Colon (tissue), 2 donors: ENCODE results near the gene LHPP.

Source experiments
- FAIRE-seq: peaks from 2 replicates; lab custom pipeline; 2012; peaks lifted over from hg19 to GRCh38; lab: Jason Lieb, UNC
- donor health status: control.
- donor health status: control.

LHPP gene

DNA sequence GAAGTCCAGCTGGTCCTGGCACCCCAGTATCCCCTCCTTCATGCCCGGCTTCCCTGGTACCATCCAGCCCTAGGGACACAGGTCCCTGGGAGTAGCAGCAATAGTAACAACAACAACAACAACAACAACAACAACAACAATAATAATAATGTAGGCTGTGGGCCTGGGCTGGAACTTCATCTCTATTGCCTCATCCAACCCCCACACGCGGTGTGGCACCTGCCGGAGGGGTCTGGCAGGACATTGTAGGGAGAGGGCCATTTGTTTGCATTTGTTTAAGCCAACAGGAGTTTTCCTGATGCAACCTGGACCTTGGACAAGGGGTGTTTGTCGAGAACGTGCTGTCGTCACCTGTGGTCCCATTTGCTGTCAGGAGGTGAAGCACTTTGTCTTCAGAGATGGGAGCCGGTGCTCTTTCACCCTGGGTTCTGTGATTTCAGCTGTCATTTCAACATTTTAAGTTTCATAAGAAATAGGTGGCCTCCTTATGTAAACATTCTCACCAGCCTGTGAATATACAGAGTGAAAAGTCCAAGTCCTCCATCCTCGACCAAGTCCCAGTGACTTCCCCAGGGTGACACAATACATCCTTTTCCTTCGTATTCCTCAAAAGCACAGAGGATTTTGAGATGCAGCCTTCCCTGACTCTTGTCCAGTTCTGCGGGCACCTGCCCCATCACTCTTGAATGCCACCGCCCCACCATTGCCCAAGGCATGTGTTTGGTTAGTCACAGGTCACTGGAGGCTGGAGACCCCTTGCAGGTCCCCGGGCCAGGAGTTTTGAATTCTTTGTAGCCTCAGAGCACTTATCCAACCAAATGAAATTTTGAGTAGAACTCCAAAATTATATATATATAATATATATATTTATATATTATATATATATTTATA, 9.2 kb downstream of the LHPP start:
- FAIRE-seq = no peak

GRCh38 chr10:124472071-124472470, 10.4 kb downstream of the LHPP start:
- no peak for FAIRE-seq

DNA sequence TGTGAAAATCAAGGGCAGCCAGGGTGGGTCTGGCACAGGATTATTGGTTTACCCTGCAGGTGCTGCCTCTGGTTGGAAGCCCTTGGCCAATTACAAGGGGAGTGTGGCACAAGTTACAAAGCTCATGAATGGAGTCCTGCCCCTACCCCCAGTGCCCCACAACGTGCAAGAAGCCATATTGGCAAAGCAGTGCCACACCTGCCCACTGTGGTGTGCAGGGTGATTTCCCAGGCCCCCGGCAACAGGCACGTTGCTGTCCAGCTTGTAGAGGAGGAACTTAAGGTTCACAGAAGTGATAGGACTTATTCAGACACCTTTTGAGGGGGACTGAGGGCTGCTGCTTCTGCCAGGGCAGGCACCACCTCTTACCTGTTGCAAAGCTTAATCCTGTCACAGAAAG, 11.4 kb downstream of the LHPP start:
- no peak for FAIRE-seq

- no peak for FAIRE-seq
Observed at GRCh38 chr10:124474514-124475070, 13.0 kb downstream of the LHPP start.

- FAIRE-seq = no peak
Observed at GRCh38 chr10:124476043-124476725, 14.6 kb downstream of the LHPP start.

- FAIRE-seq = no peak
Observed at GRCh38 chr10:124477614-124478363, 16.2 kb downstream of the LHPP start.

- no peak for FAIRE-seq
Observed at GRCh38 chr10:124478515-124478914, 16.9 kb downstream of the LHPP start.

GRCh38 chr10:124480860-124481259, 19.2 kb downstream of the LHPP start:
- FAIRE-seq = no peak

DNA sequence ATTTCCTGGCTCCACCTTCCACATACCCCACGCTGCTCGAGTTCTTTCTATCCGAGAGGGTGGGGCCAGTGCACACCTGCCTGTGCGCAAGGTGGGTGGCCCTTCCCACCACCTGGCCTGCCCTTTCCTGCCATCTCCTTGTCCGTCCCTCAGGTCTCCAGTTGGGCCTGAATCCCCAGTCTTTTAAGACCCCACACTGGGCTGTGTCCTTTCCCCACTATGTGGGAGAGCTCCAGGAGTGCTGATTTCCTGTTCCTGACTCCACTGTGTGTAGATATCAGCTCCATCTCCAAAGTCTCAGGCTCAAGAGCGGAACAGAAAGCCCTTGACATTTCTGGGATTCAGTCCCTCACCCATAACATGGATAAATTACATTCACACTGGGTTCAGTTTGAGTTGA, 20.1 kb downstream of the LHPP start:
- FAIRE-seq = no peak

DNA sequence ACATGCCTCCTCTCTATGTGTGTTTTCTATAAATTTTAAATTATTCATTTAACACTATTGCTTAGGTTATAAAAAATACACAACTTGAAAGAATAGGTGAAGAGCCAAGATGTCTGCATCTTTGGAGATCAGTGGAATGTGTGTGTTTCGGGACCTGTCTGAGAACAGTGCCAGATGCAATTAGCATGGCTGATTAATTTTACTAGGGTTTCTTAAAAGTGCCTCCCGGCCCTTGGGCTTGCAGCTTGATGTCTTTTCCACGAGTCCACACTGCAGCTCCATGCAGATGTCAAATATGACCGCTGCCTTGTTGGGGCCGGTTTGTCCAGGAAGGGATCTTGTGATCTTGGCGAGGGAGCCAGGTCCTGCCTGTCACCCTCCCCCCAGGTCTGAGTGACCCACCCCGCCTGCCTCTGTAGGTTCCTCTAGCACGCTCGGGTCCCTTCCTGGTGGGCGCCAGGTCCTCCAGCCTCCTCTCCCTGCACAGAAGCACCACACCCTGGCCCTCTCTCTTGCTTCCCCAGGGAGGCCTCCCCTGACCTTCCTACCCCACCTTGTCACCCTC, 20.7 kb downstream of the LHPP start:
- no peak for FAIRE-seq

DNA sequence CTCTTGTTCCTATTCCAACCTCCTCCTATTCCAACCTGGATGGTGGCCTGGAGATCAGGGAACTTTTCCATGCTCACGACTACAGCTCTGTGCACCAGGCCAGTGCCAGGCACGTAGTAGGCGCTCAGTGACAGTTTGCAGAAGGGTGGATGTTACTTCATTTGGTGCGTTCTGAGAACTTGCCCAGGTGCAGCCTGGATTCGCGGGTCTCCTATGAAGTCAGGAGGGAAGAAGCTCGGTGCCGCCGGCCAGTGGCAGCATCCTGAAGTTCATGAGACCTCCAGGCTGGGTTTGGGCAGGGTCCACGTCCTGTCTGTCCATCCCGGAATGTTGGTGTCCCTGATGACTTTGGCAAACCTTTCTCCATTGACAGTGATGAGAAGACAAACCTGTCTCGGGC, 21.3 kb downstream of the LHPP start:
- FAIRE-seq = no peak

- no peak for FAIRE-seq
Observed at GRCh38 chr10:124484031-124484430, 22.4 kb downstream of the LHPP start.

DNA sequence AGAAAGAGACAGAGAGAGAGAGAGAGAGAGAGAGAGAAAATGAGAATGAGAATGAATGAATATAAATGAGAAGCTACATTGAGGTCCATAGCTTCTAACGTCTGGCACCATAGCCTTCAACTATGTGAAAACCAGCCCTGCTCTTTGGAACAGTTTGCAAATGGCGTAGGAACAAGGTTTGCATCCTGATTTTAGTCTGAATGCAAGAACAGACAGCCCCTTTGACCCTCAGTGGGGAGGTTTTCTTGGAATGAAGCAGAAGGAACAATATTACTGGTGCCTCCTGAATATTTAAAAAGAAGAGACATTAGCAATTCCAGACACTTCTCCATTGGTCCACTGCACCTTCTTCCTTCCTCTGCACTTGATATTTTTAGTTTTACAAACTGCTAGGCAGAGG, 23.0 kb downstream of the LHPP start:
- no peak for FAIRE-seq

DNA sequence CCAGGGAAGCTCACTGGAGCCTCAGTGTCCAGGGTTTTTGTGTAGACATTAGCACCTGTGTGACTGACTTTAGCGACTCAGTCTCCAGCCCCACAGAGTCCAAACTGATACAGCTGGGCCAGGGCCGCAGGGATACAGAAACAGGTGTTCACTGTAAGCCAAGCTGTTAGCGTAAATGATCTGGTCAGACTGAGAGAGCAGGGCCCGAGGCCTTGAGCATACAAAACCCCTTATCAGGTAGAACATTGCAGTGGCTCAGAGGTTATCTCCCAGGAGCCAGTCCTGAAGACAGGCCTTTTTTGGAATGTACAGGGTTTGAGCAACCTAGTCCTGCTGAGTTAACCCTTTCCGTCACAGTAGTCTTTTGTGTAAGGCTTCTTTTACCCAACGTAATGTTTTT, 25.0 kb downstream of the LHPP start:
- FAIRE-seq = no peak

GRCh38 chr10:124491105-124491504, 29.5 kb downstream of the LHPP start:
- FAIRE-seq = no peak

GRCh38 chr10:124492266-124492665, 30.6 kb downstream of the LHPP start:
- no peak for FAIRE-seq

DNA sequence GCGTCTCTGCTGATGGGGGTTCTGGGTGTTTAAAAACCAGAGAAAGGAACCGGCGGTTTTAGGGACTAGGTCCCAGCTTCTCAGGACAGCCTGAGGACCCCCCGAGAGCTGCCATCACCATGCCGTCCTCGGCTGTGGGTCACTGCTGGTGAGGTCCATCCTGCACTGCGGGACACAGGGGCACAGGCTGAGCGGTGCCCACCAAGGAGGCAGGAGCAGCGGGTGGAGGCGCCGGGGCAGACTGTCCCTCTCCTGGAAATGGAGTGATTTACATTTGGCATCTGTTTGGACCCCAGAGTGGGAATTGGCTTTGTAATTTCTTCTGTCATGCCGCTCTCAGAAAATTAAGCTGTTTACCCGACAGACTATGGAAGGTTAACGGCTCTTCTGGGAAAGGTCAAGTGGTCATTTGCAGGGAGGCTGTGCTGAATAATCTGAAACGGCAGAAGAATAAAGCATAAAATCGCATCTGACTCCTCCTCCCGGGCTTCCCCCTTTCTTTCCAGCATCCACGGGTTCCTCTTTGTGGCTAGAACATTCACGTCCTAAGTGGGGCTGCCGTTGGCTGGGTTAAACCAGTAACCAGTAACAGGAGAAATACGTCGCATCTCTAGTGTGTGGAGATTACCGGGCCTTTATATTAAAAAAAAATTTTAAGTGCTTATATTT, 31.7 kb downstream of the LHPP start:
- no peak for FAIRE-seq

GRCh38 chr10:124494046-124494807, 32.6 kb downstream of the LHPP start:
- FAIRE-seq = no peak

DNA sequence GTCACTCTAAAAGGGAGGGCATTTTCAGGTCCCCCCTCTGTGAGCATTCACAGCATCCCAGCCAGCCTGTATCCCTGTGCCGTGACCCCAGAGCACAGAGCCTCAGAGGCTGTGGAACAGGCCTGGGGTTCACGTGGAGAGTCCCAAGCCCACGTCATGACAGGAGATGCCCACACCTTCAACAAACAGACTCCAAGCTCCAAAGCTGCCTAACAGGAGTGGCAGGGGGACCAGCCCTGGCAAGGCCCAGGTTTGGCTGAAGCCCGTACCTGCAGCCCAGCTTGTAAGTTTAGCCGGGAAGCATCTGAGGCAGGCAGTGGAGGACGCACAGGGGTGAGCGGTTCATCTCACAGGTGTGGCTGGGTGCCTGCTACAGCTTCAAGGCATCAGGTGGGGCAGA, 33.5 kb downstream of the LHPP start:
- FAIRE-seq = no peak

DNA sequence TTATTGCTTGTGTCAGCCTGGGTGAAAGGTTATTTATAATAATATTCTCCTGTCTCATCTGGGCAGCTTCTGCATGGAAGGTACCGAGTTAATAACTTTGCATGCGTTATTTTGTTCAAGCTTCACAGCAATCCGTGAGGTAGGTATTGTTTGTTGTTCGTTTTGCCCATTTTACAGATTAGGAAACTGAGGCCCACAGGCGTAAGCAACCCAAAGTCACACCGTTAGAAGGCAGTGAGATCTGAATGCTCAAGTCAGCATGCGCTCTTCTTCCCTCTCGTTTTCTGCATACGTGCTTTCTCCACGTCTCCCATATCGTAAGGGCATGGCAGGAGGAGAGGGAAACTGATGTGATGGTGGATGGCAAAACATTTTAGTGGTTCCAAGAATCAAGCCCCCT, 34.1 kb downstream of the LHPP start:
- FAIRE-seq = no peak

DNA sequence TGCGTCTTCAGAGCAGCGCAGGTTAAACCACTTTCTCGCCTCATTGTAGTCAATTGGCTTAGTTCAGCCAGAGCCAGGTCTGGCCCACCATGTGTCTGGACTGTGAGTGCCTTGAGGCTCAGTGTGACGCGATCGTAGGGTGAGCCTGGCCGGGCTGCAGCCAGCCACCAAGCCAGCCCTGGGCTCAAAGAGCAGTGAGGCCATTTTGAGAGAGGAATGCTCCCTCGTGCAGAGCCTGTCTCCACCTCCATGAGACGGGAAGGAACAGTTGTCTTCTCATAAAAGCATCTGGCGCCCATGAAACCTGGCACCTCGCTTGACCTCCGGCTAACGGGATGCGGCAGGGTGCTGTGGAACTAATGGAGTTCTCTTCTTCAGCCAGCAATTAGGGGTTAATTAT, 34.5 kb downstream of the LHPP start:
- no peak for FAIRE-seq
